ENCODE measurements around the gene SMAP2. TPM values are rescaled to one million over a fixed set of nuclear protein-coding genes. Genes with fewer than 3 reads are reported as not detected.
A peak's percentile ranks its signal among the peaks of the same experiment; 100 is the strongest.

SMAP2 gene
- total RNA-seq, 3 donors from 2014 or later (not counting 1 experiment from before 2014, with no cell fraction given) = 95.0 to 136 (median 127) TPM

DNA sequence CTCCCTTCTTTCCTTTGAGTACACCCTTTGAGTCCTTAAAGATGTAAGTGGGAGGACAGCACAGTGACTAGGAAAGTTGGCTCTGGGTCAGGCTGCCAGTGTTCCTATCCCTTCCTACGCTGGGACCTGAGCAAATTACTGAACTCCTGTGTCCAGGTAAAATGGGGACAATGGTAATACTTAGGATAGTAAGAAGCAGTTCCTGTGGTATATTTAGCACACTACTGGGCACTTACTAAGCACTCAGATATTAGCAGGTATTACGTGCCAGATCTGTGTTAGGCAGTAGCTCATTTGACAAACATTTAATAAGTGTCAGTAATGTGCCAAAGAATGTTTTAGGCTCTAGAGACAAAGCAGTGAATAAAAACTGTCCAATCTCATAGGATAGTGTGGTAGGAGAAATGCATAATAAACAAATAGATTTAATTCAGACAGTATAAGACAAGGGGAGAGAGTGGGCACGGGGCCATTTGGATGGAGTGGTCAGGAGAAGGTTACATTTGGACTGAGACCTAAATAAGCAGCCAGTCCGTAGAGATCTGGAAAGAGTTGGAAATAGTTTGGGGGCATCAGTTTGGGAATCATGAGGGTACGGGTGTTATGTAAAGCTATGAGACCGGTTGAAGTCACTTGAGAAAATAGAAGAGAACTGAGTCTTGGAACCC is 50.6 kb downstream of the SMAP2 start:
- H3K4me1 ChIP-seq (ENCODE audit: control insufficient read depth, insufficient read depth, low read length) = peaks cover 27% of the 10 kb centered on the region
- ATAC-seq = no peak
- Mint-ChIP-seq H3K27ac (peak overlapping the region in 1 of 2 donors; percentile 48), H3K4me3 (no peak overlapping the region), H3K9me3 (no peaks in the 10 kb centered on the region), H3K36me3 (peaks cover 1% of the 10 kb centered on the region), H3K27me3 (ENCODE audit: low read depth in 2 of 2) (no peaks in the 10 kb centered on the region), H3K4me1 (peaks cover 5% of the 10 kb centered on the region in 2 donors)
- intact Hi-C loops (cut with micrococcal nuclease) = no loop called here
- TF ChIP-seq, protein P1, sequence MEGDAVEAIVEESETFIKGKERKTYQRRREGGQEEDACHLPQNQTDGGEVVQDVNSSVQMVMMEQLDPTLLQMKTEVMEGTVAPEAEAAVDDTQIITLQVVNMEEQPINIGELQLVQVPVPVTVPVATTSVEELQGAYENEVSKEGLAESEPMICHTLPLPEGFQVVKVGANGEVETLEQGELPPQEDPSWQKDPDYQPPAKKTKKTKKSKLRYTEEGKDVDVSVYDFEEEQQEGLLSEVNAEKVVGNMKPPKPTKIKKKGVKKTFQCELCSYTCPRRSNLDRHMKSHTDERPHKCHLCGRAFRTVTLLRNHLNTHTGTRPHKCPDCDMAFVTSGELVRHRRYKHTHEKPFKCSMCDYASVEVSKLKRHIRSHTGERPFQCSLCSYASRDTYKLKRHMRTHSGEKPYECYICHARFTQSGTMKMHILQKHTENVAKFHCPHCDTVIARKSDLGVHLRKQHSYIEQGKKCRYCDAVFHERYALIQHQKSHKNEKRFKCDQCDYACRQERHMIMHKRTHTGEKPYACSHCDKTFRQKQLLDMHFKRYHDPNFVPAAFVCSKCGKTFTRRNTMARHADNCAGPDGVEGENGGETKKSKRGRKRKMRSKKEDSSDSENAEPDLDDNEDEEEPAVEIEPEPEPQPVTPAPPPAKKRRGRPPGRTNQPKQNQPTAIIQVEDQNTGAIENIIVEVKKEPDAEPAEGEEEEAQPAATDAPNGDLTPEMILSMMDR (IDR thresholded peaks at IDR 0.05) = no peak
- no peak for DNase-seq
- H3K27me3 ChIP-seq (ENCODE audit: control insufficient read depth, insufficient read depth, low read length) = no peaks in the 10 kb centered on the region
- no peaks in the 10 kb centered on the region for H3K9me3 ChIP-seq (ENCODE audit: control insufficient read depth, insufficient read depth, low read length)
- no peak overlapping the region for H3K27ac ChIP-seq (ENCODE audit: low read length)
- H3K4me3 ChIP-seq (ENCODE audit: low read length) = no peak overlapping the region
- H3K36me3 ChIP-seq (ENCODE audit: control insufficient read depth, insufficient read depth, low read length) = peaks cover 41% of the 10 kb centered on the region
- 98% methylated on average over 6 of the region's 6 CpGs for WGBS (ENCODE audit: insufficient coverage)

DNA sequence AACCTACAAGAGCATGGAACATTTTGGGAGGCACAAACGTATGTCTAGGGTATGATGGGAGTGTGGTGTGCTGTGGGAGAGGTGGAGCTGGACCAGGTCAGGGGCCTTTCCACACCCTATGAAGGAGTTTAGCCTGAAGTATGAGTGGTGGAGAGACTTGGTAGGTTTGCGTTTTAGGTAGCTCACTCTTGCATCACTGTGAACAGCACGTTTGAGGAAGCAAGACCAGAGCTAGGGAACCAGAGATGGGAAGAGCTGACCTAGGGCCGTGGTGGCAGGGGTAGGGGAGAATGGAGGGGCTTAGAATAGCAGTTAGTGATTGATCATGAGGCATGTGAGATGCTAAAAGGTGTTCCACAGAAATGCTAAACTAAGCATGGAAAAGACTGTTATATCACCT is 51.7 kb downstream of the SMAP2 start:
- H3K9me3 ChIP-seq (ENCODE audit: control insufficient read depth, insufficient read depth, low read length) = no peaks in the 10 kb centered on the region
- H3K27ac ChIP-seq (ENCODE audit: low read length) = no peak overlapping the region
- H3K4me3 Mint-ChIP-seq = no peak overlapping the region
- peaks cover 32% of the 10 kb centered on the region for H3K36me3 ChIP-seq (ENCODE audit: control insufficient read depth, insufficient read depth, low read length)
- H3K4me1 Mint-ChIP-seq = peaks cover 5% of the 10 kb centered on the region in 2 donors
- H3K4me1 ChIP-seq (ENCODE audit: control insufficient read depth, insufficient read depth, low read length) = peaks cover 27% of the 10 kb centered on the region
- H3K27me3 Mint-ChIP-seq (ENCODE audit: low read depth in 2 of 2) = no peaks in the 10 kb centered on the region
- H3K9me3 Mint-ChIP-seq = no peaks in the 10 kb centered on the region
- no peaks in the 10 kb centered on the region for H3K27me3 ChIP-seq (ENCODE audit: control insufficient read depth, insufficient read depth, low read length)
- intact Hi-C loops (cut with micrococcal nuclease) = no loop called here
- H3K36me3 Mint-ChIP-seq = no peaks in the 10 kb centered on the region
- ATAC-seq (no peak), DNase-seq (no peak)
- TF ChIP-seq, protein P1 (IDR thresholded peaks at IDR 0.05) = no peak
- H3K4me3 ChIP-seq (ENCODE audit: low read length) = no peak overlapping the region
- WGBS (ENCODE audit: insufficient coverage) = 76% methylated on average over 4 of the region's 4 CpGs
- peak overlapping the region in 1 of 2 donors; percentile 6 for H3K27ac Mint-ChIP-seq

DNA sequence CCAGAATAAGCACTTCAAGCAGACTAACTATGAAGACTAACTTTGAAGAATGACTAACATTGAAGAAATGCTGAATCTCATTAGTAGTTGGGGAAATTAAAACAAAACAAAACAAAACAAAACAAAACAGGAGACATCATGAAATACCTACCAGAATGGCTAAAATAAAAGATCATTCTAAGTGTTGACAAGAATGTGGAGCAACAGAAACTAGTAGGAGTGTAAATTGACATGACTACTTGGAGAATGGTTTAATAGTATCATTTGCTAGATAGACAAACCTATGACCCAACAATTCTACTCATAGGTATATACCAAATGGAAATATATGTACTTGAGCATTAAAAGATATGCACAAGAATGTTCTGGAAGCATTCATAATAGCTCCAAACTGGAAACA is 57.9 kb downstream of the SMAP2 start:
- TF ChIP-seq, protein P1 (IDR thresholded peaks at IDR 0.05) = no peak
- DNase-seq = no peak
- Histone ChIP-seq H3K4me1 (ENCODE audit: control insufficient read depth, insufficient read depth, low read length) (no peaks in the 10 kb centered on the region), H3K27me3 (ENCODE audit: control insufficient read depth, insufficient read depth, low read length) (no peaks in the 10 kb centered on the region), H3K36me3 (ENCODE audit: control insufficient read depth, insufficient read depth, low read length) (no peaks in the 10 kb centered on the region), H3K27ac (ENCODE audit: low read length) (no peak overlapping the region), H3K9me3 (ENCODE audit: control insufficient read depth, insufficient read depth, low read length) (no peaks in the 10 kb centered on the region), H3K4me3 (ENCODE audit: low read length) (no peak overlapping the region)
- H3K27me3 Mint-ChIP-seq (ENCODE audit: low read depth in 2 of 2) = no peaks in the 10 kb centered on the region
- H3K4me3 Mint-ChIP-seq = no peak overlapping the region
- no peaks in the 10 kb centered on the region for H3K9me3 Mint-ChIP-seq
- H3K4me1 Mint-ChIP-seq = no peaks in the 10 kb centered on the region
- no peak for ATAC-seq
- intact Hi-C loops (cut with micrococcal nuclease) = no loop called here
- H3K36me3 Mint-ChIP-seq = no peaks in the 10 kb centered on the region
- H3K27ac Mint-ChIP-seq = no peak overlapping the region

Measured in natural killer cell (primary cell).